ENCODE results near the gene IRF2BP2. TPM values are rescaled to one million over a fixed set of nuclear protein-coding genes. Genes with fewer than 3 reads are reported as not detected.

IRF2BP2 gene
- total and polyA plus RNA-seq, 10 of the 15 experiments (the other 5 are each of a cell fraction or from before 2014, with no cell fraction given): 7.5 to 114 (median 52.3) TPM

DNA sequence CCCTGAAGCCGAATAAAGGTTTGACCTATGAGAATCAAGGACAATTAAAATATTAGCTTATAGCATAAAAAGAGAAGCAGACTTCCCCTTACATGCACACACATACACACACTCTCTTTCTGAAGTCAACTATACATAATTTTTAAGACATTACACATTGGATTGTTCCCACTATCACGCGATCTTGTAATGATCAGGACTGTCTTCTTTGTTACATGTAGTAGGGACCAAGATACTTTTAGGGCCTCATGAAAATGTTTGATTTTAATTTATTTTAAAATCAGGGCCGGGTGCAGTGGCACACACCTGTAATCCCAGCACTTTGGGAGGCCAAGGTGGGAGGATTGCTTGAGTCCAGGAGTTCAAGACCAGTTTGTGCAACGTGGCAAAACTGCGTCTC lies 16.4 kb upstream of the IRF2BP2 start:
- Histone ChIP-seq H3K36me3 (ENCODE audit: control insufficient read depth in 2 of 2, insufficient read depth in 2 of 2, low read length in 1 of 2) (no peaks in the 10 kb centered on the region), H3K4me1 (ENCODE audit: control insufficient read depth, insufficient read depth, low read length) (peaks cover 4% of the 10 kb centered on the region; the same call in 1 of the 2 replicates), H3K27ac (ENCODE audit: control insufficient read depth, insufficient read depth) (no peak overlapping the region), H2AFZ (ENCODE audit: control insufficient read depth, low read depth, low read length) (no peak overlapping the region), H3K4me3 (no peak overlapping the region), H3K4me2 (ENCODE audit: control insufficient read depth, insufficient read depth) (no peak overlapping the region), H4K20me1 (ENCODE audit: control insufficient read depth, insufficient read depth) (no peaks in the 10 kb centered on the region), H3K79me2 (ENCODE audit: control insufficient read depth, insufficient read depth, low read length) (no peaks in the 10 kb centered on the region), H3K27me3 (replicated peaks in 1 of 2; ENCODE audit: control insufficient read depth in 2 of 2, insufficient read depth in 2 of 2, low read length in 1 of 2) (no peaks in the 10 kb centered on the region), H3K9ac (ENCODE audit: control insufficient read depth, insufficient read depth, low read length) (no peak overlapping the region), H3K9me3 (replicated peaks; ENCODE audit: control insufficient read depth, insufficient read depth, low read length) (no peaks in the 10 kb centered on the region)
- POLR2A ChIA-PET: no interaction called here
- TF ChIP-seq SIX5 (IDR thresholded peaks at IDR 0.05; ENCODE audit: low read depth, low read length, severe bottlenecking) (no peak), SP1 (IDR thresholded peaks at IDR 0.05; ENCODE audit: low read depth, low read length) (no peak)
- TF ChIP-seq, protein P1, sequence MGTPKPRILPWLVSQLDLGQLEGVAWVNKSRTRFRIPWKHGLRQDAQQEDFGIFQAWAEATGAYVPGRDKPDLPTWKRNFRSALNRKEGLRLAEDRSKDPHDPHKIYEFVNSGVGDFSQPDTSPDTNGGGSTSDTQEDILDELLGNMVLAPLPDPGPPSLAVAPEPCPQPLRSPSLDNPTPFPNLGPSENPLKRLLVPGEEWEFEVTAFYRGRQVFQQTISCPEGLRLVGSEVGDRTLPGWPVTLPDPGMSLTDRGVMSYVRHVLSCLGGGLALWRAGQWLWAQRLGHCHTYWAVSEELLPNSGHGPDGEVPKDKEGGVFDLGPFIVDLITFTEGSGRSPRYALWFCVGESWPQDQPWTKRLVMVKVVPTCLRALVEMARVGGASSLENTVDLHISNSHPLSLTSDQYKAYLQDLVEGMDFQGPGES (IDR thresholded peaks at IDR 0.05): no peak
- 91% methylated on average over 4 of the region's 6 CpGs for WGBS (ENCODE audit: insufficient coverage, insufficient replicate concordance, low lambda C conversion rate, missing lambda C conversion rate)
- SMC1A ChIA-PET (ENCODE audit: uncharacterized antibody, unreplicated experiment): no interaction called here
- CTCF ChIA-PET: interaction anchor here (1.5 kb wide), 1 partner anchor 16 kb away, joined by 4 read pairs; no protein-coding TSS in a partner anchor
- no TSS peak for BruUV-seq (replicated peaks)
- FAIRE-seq (no peak), DNase-seq (ENCODE audit: low read depth, low spot score) (no peak), ATAC-seq (no peak)
- in situ Hi-C loops (cut with MboI): no loop called here
- RAD21 ChIA-PET (ENCODE audit: unreplicated experiment): interaction anchor here (1.2 kb wide), 1 partner anchor 288 kb away, joined by 6 read pairs; no protein-coding TSS in a partner anchor
- intact Hi-C loops (cut with micrococcal nuclease; ENCODE audit: unreplicated experiment): no loop called here

- DNase-seq (ENCODE audit: low read depth, low spot score): no peak
- ChIA-PET POLR2A (interaction anchor here (2.3 kb wide), 1 partner anchor 11 kb away, joined by 13 read pairs; no protein-coding TSS in a partner anchor), RAD21 (ENCODE audit: unreplicated experiment) (interaction anchor here (1.0 kb wide), 1 partner anchor 13 kb away, joined by 4 read pairs; no protein-coding TSS in a partner anchor), SMC1A (ENCODE audit: uncharacterized antibody, unreplicated experiment) (interaction anchor here (0.6 to 3.5 kb wide), 8 partner anchors 12 to 707 kb away, joined by 3 to 16 read pairs (median 4); no protein-coding TSS in a partner anchor), CTCF (interaction anchor here (1.2 kb wide), 1 partner anchor 12 kb away, joined by 4 read pairs; no protein-coding TSS in a partner anchor)
- no peak overlapping the region for H3K9ac ChIP-seq (ENCODE audit: control insufficient read depth, insufficient read depth, low read length)
- no peak overlapping the region for H3K27ac ChIP-seq (ENCODE audit: control insufficient read depth, insufficient read depth)
- intact Hi-C loops (cut with micrococcal nuclease; ENCODE audit: unreplicated experiment): no loop called here
- no TSS peak for BruUV-seq (replicated peaks)
- FAIRE-seq: no peak
- 44% methylated on average over 3 of the region's 3 CpGs for WGBS (ENCODE audit: insufficient coverage, insufficient replicate concordance, low lambda C conversion rate, missing lambda C conversion rate)
- no peak for ATAC-seq
- H2AFZ ChIP-seq (ENCODE audit: control insufficient read depth, low read depth, low read length): no peak overlapping the region
- no peaks in the 10 kb centered on the region for H4K20me1 ChIP-seq (ENCODE audit: control insufficient read depth, insufficient read depth)
- no peak overlapping the region for H3K4me3 ChIP-seq
- no peaks in the 10 kb centered on the region for H3K27me3 ChIP-seq (replicated peaks in 1 of 2; ENCODE audit: control insufficient read depth in 2 of 2, insufficient read depth in 2 of 2, low read length in 1 of 2)
- H3K79me2 ChIP-seq (ENCODE audit: control insufficient read depth, insufficient read depth, low read length): no peaks in the 10 kb centered on the region
- in situ Hi-C loops (cut with MboI): no loop called here
- no peak overlapping the region for H3K4me2 ChIP-seq (ENCODE audit: control insufficient read depth, insufficient read depth)
- H3K36me3 ChIP-seq (ENCODE audit: control insufficient read depth in 2 of 2, insufficient read depth in 2 of 2, low read length in 1 of 2): no peaks in the 10 kb centered on the region
- H3K4me1 ChIP-seq (ENCODE audit: control insufficient read depth, insufficient read depth, low read length): peaks cover 4% of the 10 kb centered on the region; the same call in 1 of the 2 replicates
- no peaks in the 10 kb centered on the region for H3K9me3 ChIP-seq (replicated peaks; ENCODE audit: control insufficient read depth, insufficient read depth, low read length)
- TF ChIP-seq IKZF2 (IDR thresholded peaks at IDR 0.05): no peak
- TF ChIP-seq CHD2 (IDR thresholded peaks at IDR 0.05; ENCODE audit: borderline replicate concordance, low read depth, low read length): no peak
- no peak for TF ChIP-seq TARDBP (IDR thresholded peaks at IDR 0.05; ENCODE audit: borderline replicate concordance)
- no peak for TF ChIP-seq TCF12 (IDR thresholded peaks at IDR 0.05; ENCODE audit: low read depth, low read length)
- TF ChIP-seq, protein P2, sequence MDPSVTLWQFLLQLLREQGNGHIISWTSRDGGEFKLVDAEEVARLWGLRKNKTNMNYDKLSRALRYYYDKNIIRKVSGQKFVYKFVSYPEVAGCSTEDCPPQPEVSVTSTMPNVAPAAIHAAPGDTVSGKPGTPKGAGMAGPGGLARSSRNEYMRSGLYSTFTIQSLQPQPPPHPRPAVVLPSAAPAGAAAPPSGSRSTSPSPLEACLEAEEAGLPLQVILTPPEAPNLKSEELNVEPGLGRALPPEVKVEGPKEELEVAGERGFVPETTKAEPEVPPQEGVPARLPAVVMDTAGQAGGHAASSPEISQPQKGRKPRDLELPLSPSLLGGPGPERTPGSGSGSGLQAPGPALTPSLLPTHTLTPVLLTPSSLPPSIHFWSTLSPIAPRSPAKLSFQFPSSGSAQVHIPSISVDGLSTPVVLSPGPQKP (IDR thresholded peaks at IDR 0.05; ENCODE audit: low read depth, low read length): no peak
- TF ChIP-seq BRCA1 (IDR thresholded peaks at IDR 0.05; ENCODE audit: low read depth, low read length): no peak
- no peak for TF ChIP-seq ETV6 (conservative IDR thresholded peaks at IDR 0.05 in 1 of 2, IDR thresholded peaks at IDR 0.05 in 1 of 2; ENCODE audit: borderline replicate concordance in 1 of 2, low read depth in 1 of 2)
- TF ChIP-seq E4F1 (IDR thresholded peaks at IDR 0.05; ENCODE audit: borderline replicate concordance, partially characterized antibody): no peak
- no peak for TF ChIP-seq SREBF2 (IDR thresholded peaks at IDR 0.05; ENCODE audit: low read length)
- TF ChIP-seq NRF1 (conservative IDR thresholded peaks at IDR 0.05; ENCODE audit: low read depth, low read length): no peak
Measured at GRCh38 chr1:234624724-234625117, 14.7 kb upstream of the IRF2BP2 start.
